ENCODE results near the gene S100A3.
A peak's percentile ranks its signal among the peaks of the same experiment; 100 is the strongest.

S100A3 gene

DNA sequence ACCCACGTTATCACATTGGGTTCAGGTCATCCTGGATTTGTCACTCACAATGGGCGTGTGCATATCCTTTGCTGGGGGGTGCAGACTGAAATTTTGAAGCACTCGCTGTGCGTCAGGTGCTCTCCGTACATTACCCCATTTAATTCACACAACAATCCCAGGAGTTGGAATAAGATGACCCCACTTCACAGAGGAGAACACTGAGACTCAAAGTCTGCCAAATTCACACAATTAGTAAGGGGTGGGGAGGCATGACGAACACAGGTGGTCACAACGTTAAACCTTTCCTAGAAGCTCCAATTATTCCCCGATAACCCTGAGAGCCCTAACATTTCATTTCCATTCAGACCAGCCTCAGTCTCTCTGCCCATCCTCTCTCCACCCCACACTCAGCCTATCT is 20.4 kb upstream of the S100A3 start:
- Histone ChIP-seq H3K9ac (ENCODE audit: low read length) (no peak overlapping the region), H4K20me1 (ENCODE audit: low read depth, low read length) (no peaks in the 10 kb centered on the region), H3K36me3 (ENCODE audit: low read length) (no peaks in the 10 kb centered on the region), H3K9me3 (ENCODE audit: insufficient read depth, low read length) (no peaks in the 10 kb centered on the region), H3K79me2 (ENCODE audit: insufficient read depth, low read length) (no peaks in the 10 kb centered on the region), H3K4me3 (ENCODE audit: insufficient read depth, low read length, poor library complexity, severe bottlenecking) (no peak overlapping the region), H2AFZ (ENCODE audit: low read depth, low read length, severe bottlenecking) (no peak overlapping the region), H3K9me2 (replicated peaks; ENCODE audit: insufficient read depth, low read length) (no peaks in the 10 kb centered on the region), H3K4me2 (ENCODE audit: low read depth, low read length, poor library complexity, severe bottlenecking) (no peak overlapping the region), H3K27ac (ENCODE audit: low read depth, low read length) (no peak overlapping the region), H3K27me3 (ENCODE audit: low read length) (no peaks in the 10 kb centered on the region), H3F3A (ENCODE audit: insufficient read depth) (no peaks in the 10 kb centered on the region)
- TF ChIP-seq EZH2phosphoT487 (conservative IDR thresholded peaks at IDR 0.05; ENCODE audit: low read length), result no peak
- TF ChIP-seq, protein P1, sequence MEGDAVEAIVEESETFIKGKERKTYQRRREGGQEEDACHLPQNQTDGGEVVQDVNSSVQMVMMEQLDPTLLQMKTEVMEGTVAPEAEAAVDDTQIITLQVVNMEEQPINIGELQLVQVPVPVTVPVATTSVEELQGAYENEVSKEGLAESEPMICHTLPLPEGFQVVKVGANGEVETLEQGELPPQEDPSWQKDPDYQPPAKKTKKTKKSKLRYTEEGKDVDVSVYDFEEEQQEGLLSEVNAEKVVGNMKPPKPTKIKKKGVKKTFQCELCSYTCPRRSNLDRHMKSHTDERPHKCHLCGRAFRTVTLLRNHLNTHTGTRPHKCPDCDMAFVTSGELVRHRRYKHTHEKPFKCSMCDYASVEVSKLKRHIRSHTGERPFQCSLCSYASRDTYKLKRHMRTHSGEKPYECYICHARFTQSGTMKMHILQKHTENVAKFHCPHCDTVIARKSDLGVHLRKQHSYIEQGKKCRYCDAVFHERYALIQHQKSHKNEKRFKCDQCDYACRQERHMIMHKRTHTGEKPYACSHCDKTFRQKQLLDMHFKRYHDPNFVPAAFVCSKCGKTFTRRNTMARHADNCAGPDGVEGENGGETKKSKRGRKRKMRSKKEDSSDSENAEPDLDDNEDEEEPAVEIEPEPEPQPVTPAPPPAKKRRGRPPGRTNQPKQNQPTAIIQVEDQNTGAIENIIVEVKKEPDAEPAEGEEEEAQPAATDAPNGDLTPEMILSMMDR (IDR thresholded peaks at IDR 0.05; ENCODE audit: insufficient read depth, low read length, poor library complexity, severe bottlenecking), result no peak

DNA sequence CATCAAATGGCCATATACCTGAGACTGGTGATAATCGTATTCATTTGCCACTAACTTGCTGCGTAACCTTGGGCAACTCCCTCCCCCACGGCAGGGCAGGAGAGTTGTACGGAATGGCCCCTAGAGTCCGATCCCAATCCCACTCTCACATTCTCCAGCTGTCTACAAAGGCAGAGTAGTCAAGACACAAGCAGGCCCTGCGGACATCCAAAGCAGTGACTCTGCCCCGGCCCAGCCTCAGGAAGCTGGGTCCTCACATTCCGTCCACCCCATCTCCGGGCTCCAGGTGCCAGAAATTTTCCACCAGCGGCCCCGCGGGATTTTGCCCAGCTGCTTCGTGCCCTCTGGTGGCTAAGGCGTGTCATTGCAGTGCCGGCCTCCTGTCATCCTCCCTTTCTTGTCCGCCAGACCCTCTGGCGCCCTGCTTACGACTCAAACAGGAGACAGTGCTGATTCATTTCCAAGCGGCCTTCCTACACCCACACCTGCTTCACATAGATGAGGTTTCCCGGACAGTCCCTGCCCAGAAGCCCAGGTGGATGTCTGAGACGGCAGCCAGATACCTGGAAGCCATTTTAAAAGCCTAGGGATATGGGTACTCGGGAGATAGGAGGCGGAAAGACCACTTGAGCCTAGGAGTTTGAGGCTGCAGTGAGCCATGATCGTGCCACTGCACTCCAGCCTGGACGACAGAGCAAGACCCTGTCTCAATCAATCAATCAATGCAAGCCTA is 19.5 kb upstream of the S100A3 start:
- no peak overlapping the region for H2AFZ ChIP-seq (ENCODE audit: low read depth, low read length, severe bottlenecking)
- no peak overlapping the region for H3K27ac ChIP-seq (ENCODE audit: low read depth, low read length)
- no peak overlapping the region for H3K4me3 ChIP-seq (ENCODE audit: insufficient read depth, low read length, poor library complexity, severe bottlenecking)

DNA sequence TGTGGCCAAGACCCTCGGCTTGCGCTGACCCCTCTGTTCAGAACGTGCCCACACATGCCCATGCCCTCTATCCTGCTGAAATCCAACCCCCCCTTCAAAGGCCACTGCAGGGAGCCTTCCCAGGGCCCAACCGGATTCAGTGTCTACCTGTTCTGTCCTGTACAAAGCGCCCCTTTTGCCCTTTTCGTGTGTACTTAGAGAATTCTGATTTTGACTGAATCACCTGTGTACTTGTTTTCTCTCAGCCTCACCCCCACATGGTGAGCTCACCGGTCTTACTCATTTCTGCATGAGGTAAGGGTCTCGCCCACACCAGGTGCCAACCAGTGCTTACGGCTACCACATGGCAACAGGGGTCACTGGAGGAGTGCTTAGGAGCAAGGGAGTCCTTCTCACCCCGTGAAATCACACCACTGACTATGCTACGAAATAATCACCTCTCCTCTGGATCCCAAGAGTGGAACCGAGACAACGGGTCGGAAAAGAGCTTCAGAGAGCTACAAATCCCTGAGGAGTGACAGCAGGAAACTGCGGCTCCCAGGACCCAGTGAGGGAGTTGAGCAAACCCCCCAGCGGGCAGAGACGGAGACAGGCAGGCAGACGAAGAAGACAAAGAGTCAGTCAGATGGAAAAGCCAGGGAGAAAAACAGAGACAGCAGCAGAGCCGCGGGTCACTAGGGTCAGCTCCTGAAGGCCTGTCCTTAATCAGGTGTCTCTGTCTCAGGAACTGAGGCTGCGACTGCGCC is 18.7 kb upstream of the S100A3 start:
- no peaks in the 10 kb centered on the region for H3K27me3 ChIP-seq (ENCODE audit: low read length)
- no peaks in the 10 kb centered on the region for H3F3A ChIP-seq (ENCODE audit: insufficient read depth)
- no peaks in the 10 kb centered on the region for H3K79me2 ChIP-seq (ENCODE audit: insufficient read depth, low read length)
- no peak overlapping the region for H3K9ac ChIP-seq (ENCODE audit: low read length)
- no peaks in the 10 kb centered on the region for H3K9me2 ChIP-seq (replicated peaks; ENCODE audit: insufficient read depth, low read length)
- H3K27ac ChIP-seq (ENCODE audit: low read depth, low read length), result no peak overlapping the region
- H3K4me2 ChIP-seq (ENCODE audit: low read depth, low read length, poor library complexity, severe bottlenecking), result no peak overlapping the region
- TF ChIP-seq EZH2phosphoT487 (conservative IDR thresholded peaks at IDR 0.05; ENCODE audit: low read length), result no peak
- TF ChIP-seq, protein P1 (IDR thresholded peaks at IDR 0.05; ENCODE audit: insufficient read depth, low read length, poor library complexity, severe bottlenecking), result no peak
- H4K20me1 ChIP-seq (ENCODE audit: low read depth, low read length), result no peaks in the 10 kb centered on the region
- H3K4me3 ChIP-seq (ENCODE audit: insufficient read depth, low read length, poor library complexity, severe bottlenecking), result no peak overlapping the region
- H3K9me3 ChIP-seq (ENCODE audit: insufficient read depth, low read length), result no peaks in the 10 kb centered on the region
- H3K36me3 ChIP-seq (ENCODE audit: low read length), result no peaks in the 10 kb centered on the region
- H2AFZ ChIP-seq (ENCODE audit: low read depth, low read length, severe bottlenecking), result no peak overlapping the region

More for the DNA sequence above, 19.5 kb upstream of the S100A3 start:
- Histone ChIP-seq H3K9ac (ENCODE audit: low read length) (no peak overlapping the region), H3F3A (ENCODE audit: insufficient read depth) (no peaks in the 10 kb centered on the region), H3K36me3 (ENCODE audit: low read length) (no peaks in the 10 kb centered on the region), H3K79me2 (ENCODE audit: insufficient read depth, low read length) (no peaks in the 10 kb centered on the region), H3K4me2 (ENCODE audit: low read depth, low read length, poor library complexity, severe bottlenecking) (no peak overlapping the region), H3K9me2 (replicated peaks; ENCODE audit: insufficient read depth, low read length) (no peaks in the 10 kb centered on the region), H3K9me3 (ENCODE audit: insufficient read depth, low read length) (no peaks in the 10 kb centered on the region), H4K20me1 (ENCODE audit: low read depth, low read length) (no peaks in the 10 kb centered on the region), H3K27me3 (ENCODE audit: low read length) (no peaks in the 10 kb centered on the region)
- TF ChIP-seq EZH2phosphoT487 (conservative IDR thresholded peaks at IDR 0.05; ENCODE audit: low read length), result no peak
- TF ChIP-seq, protein P1 (IDR thresholded peaks at IDR 0.05; ENCODE audit: insufficient read depth, low read length, poor library complexity, severe bottlenecking), result peak; percentile 82

Data from SU-DHL-6 (cell line).